ENCODE results near the gene ADAM15. TPM values are rescaled to one million over a fixed set of nuclear protein-coding genes. Genes with fewer than 3 reads are reported as not detected.

The ADAM15 gene
- total and polyA plus RNA-seq, 7 donors, result 37.8 to 186 (median 54.9) TPM

- Histone ChIP-seq H3K4me1 (no peaks in the 10 kb centered on the region), H3K27ac (no peak overlapping the region), H3K4me3 (no peak overlapping the region), H3K9me3 (no peaks in the 10 kb centered on the region), H3K36me3 (no peaks in the 10 kb centered on the region), H3K27me3 (no peaks in the 10 kb centered on the region)
- 90% methylated on average over 15 of the region's 15 CpGs for WGBS, 2 donors
- TF ChIP-seq EP300 (IDR thresholded peaks at IDR 0.05) (no peak), POLR2AphosphoS5 (IDR thresholded peaks at IDR 0.05) (no peak), POLR2A (IDR thresholded peaks at IDR 0.05) (no peak), CTCF (IDR thresholded peaks at IDR 0.05) (no peak)
- intact Hi-C loops (cut with DNase I), result no loop called here
- no peak for DNase-seq
Measured at GRCh38 chr1:155030243-155030795, 20.8 kb upstream of the ADAM15 start.

GRCh38 chr1:155030899-155031298 is 20.2 kb upstream of the ADAM15 start:
- no peak for DNase-seq
- Histone ChIP-seq H3K36me3 (no peaks in the 10 kb centered on the region), H3K4me1 (no peaks in the 10 kb centered on the region), H3K9me3 (no peaks in the 10 kb centered on the region), H3K27me3 (no peaks in the 10 kb centered on the region), H3K4me3 (no peak overlapping the region), H3K27ac (no peak overlapping the region)
- 84 to 90% methylated on average over 11 of the region's 11 CpGs for whole genome bisulfite sequencing, 2 donors
- intact Hi-C loops (cut with DNase I), result no loop called here
- no peak for TF ChIP-seq POLR2A (IDR thresholded peaks at IDR 0.05)
- no peak for TF ChIP-seq POLR2AphosphoS5 (IDR thresholded peaks at IDR 0.05)
- no peak for TF ChIP-seq CTCF (IDR thresholded peaks at IDR 0.05)
- TF ChIP-seq EP300 (IDR thresholded peaks at IDR 0.05), result no peak

GRCh38 chr1:155032886-155033285 is 18.2 kb upstream of the ADAM15 start:
- H3K27me3 ChIP-seq, result no peaks in the 10 kb centered on the region
- no peaks in the 10 kb centered on the region for H3K9me3 ChIP-seq
- H3K4me1 ChIP-seq, result no peaks in the 10 kb centered on the region
- no peak for DNase-seq
- no peak for TF ChIP-seq POLR2AphosphoS5 (IDR thresholded peaks at IDR 0.05)
- no peak for TF ChIP-seq POLR2A (IDR thresholded peaks at IDR 0.05)
- no peak for TF ChIP-seq EP300 (IDR thresholded peaks at IDR 0.05)
- TF ChIP-seq CTCF (IDR thresholded peaks at IDR 0.05), result no peak
- H3K36me3 ChIP-seq, result no peaks in the 10 kb centered on the region
- 92% methylated on average over 12 of the region's 12 CpGs for WGBS, 2 donors
- H3K27ac ChIP-seq, result no peak overlapping the region
- no peak overlapping the region for H3K4me3 ChIP-seq
- intact Hi-C loops (cut with DNase I), result no loop called here

GRCh38 chr1:155033524-155033923 is 17.6 kb upstream of the ADAM15 start, which contains the start of the genes DCST1 and DCST2:
TSS of gene DCST1 (plus strand) at chr1:155033824. CDS start at chr1:155034037, 213 bp downstream.
TSS of gene DCST2 (minus strand) at chr1:155033781. CDS start at chr1:155033701, 80 bp downstream.
- H3K27ac ChIP-seq, result no peak within 1 kb of the TSS
- TF ChIP-seq EP300 (IDR thresholded peaks at IDR 0.05) (no peak), CTCF (IDR thresholded peaks at IDR 0.05) (no peak), POLR2A (IDR thresholded peaks at IDR 0.05) (no peak), POLR2AphosphoS5 (IDR thresholded peaks at IDR 0.05) (no peak)
- no peak within 1 kb of the TSS for H3K4me3 ChIP-seq
- DNase-seq, result no peak
- no peaks in the 10 kb centered on the region for H3K27me3 ChIP-seq
- 95 to 96% methylated on average over 9 of the region's 9 CpGs for WGBS, 2 donors
- H3K36me3 ChIP-seq, result no peaks in the 10 kb centered on the region
- H3K9me3 ChIP-seq, result no peaks in the 10 kb centered on the region
- peaks cover 0 to under 1% (median 0%) of the 10 kb centered on the region in 4 donors for H3K4me1 ChIP-seq
- intact Hi-C loops (cut with DNase I), result no loop called here
